ENCODE data around the gene COX11.

Gene COX11, protein sequence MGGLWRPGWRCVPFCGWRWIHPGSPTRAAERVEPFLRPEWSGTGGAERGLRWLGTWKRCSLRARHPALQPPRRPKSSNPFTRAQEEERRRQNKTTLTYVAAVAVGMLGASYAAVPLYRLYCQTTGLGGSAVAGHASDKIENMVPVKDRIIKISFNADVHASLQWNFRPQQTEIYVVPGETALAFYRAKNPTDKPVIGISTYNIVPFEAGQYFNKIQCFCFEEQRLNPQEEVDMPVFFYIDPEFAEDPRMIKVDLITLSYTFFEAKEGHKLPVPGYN
- 26.5 to 42.8 (median 34.7) reads per million in 4 experiments for total RNA-seq

- peak; percentile 90 for DNase-seq
Observed at GRCh38 chr17:54968262-54968987, at the start of gene COX11, which contains the start of gene STXBP4. TSS of gene COX11 (minus strand) at chr17:54968654. CDS start at chr17:54968646, 8 bp downstream. TSS of gene STXBP4 (plus strand) at chr17:54968765. CDS start at chr17:54986220, 17,455 bp downstream.

DNA sequence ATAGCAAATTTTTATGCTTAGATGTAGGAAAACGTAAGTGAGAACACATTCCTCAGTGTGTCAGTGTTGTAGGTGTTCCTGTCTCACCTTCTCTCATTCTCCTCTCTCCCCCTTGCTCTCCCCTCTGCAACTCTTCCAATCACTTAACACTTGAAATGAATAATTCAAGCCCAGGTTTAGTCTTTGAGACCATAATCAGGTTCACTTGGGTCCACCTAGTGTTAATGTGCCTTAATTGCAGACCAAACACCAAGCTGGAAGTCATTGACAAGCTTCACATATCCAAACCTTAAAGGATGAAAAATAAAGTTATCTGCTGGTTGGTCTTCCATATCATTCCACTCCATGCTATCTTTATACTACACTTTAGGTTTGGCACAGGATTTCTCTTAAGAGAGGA, 37.1 kb upstream of the COX11 start:
- DNase-seq, result no peak

DNA sequence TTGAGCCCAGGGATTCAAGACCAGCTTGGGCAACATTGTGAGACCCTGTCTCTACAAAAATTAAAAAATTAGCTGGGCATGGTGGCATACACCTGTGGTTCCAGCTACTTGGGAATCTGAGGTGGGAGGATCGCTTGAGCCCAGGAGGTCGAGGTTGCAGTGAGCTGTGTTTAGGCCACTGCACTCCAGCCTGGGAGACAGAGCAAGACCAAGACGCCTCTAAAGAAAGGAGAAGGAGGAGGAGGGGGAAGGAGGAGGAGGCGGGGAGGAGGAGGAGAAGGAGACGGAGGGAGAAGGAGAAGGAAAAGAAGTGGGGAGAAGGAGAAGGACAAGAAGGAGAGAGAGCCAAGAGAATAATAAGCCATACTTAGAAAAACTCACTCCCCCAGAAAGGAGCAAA, 36.0 kb upstream of the COX11 start:
- no peak for DNase-seq

DNA sequence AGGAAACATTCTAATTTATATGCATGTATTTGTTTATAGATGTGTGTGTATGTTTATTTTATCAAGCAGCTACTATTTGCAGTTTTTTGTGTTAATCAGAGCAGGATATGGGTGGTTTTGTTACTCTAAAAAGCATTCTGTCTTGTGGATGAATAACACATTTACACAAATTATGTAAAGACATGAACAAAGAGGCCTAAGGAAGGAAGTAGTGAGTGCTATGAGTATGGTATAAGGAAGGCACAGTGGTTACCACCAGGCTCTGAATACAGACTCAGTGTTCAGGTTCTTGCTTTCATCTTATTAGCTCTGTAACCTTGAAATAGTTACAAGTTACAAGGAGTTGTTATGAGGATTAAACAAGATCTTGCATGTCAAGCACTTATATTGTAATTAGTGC, 34.0 kb upstream of the COX11 start:
- no peak for DNase-seq

DNA sequence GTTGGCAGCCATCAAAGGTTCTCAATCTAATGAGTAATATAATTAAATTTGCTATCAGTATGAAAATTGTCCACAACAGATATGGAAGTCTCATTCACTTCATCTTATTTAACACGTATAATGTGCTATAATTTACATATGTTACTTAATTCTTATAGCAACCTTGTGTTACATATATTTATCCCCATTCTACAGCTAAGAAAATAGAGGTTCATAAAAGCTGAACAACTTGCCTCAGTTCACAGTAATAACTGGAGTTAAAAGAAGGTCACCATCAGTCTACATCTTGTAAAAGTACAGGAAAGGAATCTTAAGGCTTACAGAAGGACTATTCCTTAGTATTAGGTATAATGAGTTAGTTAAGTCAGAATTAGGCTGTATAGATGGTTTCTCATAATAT, 28.0 kb upstream of the COX11 start:
- DNase-seq, result no peak

DNA sequence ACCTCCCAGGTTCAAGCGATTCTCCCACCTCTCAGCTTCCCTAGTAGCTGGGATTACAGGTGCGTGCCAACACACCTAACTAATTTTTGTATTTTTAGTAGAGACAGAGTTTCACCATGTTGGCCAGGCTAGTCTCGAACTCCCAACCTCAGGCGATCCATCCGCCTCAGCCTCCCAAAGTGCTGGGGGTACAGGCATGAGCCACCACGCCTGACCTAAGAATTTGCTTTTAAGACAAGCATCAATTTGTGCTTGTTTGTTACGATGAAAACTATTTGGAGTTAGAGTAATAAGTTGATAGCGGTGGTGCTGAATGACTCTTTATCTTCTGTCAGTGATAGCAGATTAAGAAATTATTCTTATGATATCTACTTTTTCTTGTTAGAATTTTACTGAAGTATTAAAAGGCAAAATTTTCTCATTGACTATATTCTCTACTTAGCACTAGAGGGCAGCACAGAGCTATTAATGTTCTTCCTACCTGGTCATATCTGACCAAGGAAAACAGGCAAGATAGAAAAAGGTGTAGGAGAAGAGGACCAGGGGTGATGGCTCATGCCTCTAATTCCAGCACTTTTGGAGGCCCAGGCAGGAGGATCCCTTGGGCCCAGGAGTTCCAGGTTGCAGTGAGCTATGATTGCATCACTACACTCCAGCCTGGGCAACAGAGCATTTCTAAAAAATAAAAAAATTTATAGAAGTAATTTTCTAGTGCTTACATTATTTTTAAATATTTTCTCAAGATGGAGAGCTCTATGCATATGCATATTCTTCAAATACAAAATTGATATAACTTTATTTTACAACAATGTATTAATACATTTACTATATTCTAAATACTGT, 24.6 kb upstream of the COX11 start:
- no peak for DNase-seq

DNA sequence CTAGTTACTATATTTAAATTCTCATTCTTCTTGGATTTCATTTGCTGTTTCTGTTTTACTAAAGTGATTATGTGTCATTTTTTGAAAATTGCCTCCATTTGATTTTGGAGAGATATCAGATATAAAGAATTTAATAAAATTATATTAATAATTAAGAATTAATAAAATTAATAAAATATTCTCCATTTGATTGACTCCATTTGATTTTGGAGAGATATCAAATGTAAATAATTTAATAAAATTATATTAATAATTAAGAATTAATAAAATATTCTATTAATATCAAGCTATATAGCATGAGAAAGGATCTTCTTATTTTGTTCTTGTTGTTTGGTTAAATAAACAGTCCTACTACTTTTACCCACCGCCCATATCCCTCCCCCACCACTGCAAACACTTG, 23.1 kb upstream of the COX11 start:
- DNase-seq, result no peak

DNA sequence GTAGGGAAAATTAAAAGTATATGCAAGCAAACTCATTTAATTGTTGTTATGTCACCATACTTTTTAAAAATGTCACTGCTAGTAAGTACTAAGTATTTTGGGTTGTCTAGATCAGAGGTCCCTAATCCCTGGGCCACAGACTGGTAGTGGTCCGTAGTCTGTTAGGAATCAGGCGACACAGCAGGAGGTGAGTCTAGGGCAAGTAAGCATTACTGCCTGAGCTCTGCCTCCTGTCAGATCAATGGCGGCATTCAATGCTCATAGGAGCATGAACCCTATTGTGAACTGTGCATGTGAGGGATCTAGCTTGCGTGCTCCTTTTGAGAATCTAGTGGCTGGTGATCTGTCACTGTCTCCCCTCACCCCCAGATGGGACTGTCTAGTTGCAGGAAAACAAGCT, 21.7 kb upstream of the COX11 start:
- no peak for DNase-seq

DNA sequence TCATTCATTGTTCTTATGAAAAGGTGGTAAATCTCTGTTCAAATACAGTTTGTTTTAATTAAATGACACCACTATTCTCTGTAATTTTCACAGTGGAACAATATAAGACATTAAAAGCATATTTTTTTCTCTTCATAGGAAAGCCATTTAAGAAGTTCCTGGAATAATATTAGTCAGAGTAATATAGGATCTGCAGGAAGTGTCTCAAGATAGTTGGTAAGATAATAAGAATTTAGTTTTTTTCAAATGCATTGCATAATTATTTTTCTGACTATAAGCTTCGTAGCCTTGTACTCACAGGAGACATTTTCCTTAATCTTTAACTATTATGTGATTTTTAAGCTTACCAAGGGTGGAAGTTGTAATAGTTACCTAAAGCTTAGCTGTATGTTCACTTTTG, 17.0 kb upstream of the COX11 start:
- no peak for DNase-seq

DNA sequence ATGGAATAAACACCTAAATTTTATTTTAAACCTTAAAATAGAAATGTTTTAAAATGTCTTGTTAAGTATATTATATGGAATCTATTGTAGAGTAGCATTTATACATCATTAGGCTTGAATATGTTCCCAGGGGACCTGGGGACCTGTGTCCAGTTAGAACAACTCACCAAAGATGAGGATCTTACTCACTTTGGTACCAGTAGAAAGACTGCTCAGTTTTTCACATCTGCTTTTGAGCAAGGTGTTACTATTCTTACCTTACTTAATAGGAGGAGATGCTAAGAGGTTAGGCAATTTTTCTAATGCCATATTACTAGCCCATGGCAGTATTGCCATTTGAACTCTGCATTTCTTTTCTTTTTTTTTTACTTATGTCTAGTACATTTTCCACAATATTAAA, 14.8 kb upstream of the COX11 start:
- no peak for DNase-seq

- DNase-seq, result no peak
Observed at GRCh38 chr17:54982399-54982798, 13.9 kb upstream of the COX11 start.

- DNase-seq, result no peak
Observed at GRCh38 chr17:54980375-54980774, 11.9 kb upstream of the COX11 start.

DNA sequence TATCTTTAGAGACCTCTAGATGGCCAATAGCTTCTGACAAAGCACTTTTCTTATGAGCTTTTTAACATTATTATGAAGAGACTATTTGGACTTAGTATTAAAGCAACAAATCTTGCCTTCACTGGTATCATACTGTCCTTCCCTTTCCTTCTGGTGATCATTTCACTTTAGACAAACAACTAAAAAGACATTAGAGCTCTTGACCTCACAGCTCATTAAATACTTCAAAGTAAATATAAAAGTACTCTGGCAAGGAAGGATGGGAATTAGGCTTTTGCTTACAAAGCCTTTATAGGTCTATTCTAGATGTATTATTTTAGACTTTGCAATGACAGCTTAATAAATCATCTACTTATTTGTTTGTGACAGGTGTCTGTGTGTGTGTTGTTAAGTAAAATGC, 11.2 kb upstream of the COX11 start:
- no peak for DNase-seq

GRCh38 chr17:54977744-54978143, 9.3 kb upstream of the COX11 start:
- no peak for DNase-seq

DNA sequence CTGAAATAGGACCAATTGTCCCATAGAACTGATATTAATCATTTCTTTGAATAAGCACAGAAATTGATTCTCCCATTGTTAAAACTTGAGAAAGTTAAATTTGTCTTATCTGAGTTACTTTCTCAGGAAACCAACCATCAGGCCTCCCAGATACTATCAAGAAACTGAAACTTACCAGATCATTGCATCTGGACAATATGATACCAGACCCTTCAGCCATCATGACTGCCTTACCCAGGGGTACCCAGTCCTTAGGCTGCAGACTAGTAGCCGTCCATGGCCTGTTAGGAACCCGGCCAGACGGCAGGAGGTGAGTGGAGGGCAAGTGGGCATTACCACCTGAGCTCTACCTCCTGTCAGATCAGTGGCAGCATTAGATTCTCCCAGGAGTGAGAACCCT, 7.9 kb upstream of the COX11 start:
- no peak for DNase-seq

DNA sequence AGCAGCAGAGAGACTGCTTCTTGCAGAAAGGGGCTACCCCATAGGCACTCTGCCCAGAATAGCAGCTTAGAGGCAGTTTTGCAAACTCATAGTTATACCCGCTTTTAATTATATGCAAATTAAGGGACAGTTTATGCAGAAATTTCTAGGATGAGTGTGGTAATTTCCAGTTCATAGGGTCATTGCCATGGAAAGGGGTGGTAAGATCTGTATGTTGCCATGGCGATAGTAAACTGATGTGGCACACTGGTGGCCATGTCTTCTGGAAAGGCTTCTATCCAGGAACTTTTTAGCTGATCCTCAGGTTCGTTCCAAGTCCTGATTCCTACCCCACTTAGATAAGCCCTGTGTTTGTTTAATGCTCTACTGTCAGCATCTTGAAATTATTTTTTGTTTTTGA, 6.3 kb upstream of the COX11 start:
- DNase-seq, result no peak

DNA sequence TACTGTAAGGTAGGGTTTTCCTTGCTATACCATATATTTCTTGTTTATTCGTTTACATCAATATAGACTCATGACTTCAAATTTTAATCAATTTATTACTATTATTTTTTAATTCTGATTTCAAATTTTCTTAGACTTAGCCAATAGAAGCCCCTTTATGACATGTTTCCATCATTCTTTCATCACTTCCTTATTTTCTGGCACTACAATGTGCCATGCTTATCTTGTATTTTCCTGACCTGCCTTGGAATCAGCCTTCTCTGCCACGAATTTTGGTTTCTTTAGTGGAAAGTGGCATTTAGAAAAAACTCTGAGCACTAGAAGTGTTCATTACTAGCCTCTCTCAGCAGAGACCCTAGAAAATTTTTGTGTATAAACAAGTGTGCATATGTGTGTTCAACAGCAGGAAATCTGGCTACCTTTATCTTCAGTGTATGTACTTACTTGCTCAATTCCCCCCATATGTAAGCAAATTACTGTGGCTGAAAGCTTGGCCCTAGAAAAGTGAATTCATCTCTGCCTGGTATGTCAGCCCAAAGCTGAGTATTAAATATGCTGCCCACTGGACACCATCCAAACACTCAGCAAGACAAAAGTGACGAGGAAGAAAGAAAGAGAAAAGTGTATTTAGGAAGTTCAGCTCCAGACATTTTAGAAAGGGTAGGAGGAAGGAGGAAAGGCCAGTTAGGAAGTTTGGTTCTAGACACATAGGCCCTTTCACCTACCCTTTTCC, 4.1 kb upstream of the COX11 start:
- no peak for DNase-seq

DNA sequence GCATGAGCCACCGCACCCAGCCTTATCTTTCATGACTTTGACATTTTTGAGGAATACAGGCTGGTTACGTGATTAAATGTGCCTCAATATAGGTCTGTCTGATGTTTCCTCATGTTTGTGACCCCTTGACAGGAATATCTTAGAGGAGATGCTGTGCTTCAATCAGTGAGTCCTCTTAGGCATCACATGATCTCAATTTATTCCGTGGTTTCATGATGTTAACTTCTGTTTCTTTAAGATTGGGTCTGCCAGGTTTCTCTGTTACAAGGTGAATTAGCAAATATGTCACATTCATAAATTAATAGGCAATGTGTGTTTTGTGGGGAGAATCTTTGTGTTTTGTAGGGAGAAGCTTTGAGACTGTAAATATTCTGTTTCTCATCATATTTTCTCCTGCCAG, 3.4 kb upstream of the COX11 start:
- no peak for DNase-seq

GRCh38 chr17:54971147-54971546, 2.7 kb upstream of the COX11 start:
- no peak for DNase-seq

DNA sequence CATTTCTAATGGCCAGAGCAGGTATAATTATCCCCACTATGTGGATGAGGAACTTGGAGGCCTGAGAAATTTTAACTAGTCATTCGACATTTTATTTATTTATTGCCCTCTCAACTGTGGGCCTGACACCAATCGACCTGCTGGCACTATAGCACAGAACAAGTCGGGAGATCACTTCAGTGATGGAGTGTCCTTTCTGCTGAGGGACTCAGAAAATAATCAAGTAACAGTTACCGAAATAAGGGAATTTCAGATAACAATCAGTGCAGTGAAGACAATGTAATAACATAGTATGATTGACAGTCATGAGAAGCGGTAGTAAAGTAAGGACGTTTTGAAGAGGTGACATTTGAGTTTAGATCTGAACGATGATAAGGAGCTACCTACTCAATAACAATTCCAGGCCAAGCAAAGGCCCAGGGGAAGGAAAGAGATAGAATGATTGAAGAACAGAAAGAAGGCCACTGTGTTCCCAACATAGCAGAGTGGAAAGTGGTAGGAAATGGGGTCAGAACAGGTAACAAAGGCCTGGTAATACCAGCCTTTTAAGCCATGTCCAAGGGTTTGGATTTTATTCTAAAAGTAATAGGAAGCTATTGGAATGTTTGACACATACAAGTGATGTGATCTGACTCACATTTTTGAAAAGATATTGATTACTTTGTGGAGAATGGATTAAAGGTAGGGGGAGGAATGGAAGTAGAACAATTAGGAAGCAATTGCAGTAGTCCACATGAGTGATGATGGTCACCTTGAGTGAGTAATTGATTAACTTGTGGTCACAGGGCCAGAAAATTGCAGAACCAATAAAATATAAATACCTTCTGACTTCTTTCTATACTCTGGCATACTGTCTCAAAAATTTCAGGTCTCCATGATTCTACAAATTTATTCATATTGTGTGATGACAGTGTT, 1.5 kb upstream of the COX11 start:
- no peak for DNase-seq

GRCh38 chr17:54968988-54969332, 506 bp upstream of the COX11 start:
- no peak for DNase-seq

Data from effector CD8-positive, alpha-beta T cell (primary cell).